EL (cell line): ENCODE data around the gene CCR7.

ENCODE experiments used
- DNase-seq: peaks from one replicate; pipeline ENCODE4 v3.0.0-alpha.2; 2016

Gene CCR7

GRCh38 chr17:40532520-40533253 is 32.6 kb downstream of the CCR7 start:
- DNase-seq, result no peak

DNA sequence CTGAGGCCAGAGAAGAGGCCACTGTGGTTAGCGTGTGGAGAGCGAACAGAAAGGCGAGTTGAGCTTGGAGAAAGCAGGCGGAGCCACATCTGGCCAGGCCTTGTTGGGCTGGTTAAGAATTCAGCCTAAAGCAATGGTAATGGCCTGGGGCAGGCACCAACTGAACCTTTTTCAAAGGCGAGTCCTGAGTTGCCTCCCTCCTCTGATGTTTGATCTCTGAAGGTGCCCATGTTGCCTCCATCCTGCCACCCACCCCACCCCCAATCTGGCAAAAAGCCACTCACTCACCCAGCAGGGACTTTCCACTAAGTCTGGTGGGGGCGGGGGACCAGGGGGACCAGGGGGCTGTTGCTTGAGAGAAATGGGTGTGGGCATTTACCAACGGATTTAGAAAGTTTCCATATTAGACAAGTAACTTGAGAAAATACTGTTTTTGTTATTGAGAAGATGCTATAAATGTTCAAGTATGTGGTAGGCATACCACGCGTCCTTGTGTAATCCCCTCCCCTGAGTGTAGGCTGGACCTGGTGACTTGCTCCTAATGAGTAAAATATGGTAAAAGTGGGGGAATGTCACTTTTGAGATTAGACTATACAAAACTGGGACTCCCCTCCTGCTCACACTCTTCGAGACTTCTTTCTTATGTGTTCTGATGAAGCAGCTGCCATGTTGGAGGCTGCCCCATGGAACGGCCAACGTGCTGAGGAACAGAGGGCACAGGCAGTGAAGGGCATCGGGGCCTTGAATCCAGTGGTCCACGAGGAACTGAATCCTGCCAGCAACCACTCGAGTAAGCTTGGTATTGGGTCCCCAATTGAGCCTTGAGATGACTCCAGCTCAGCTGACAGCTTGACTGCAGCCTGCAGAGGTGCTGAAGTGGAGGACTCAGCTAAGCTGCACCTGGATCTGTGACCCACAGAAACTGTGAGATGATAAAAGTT is 34.0 kb downstream of the CCR7 start:
- no peak for DNase-seq

- no peak for DNase-seq
Observed at GRCh38 chr17:40530531-40530994, 34.7 kb downstream of the CCR7 start.

DNA sequence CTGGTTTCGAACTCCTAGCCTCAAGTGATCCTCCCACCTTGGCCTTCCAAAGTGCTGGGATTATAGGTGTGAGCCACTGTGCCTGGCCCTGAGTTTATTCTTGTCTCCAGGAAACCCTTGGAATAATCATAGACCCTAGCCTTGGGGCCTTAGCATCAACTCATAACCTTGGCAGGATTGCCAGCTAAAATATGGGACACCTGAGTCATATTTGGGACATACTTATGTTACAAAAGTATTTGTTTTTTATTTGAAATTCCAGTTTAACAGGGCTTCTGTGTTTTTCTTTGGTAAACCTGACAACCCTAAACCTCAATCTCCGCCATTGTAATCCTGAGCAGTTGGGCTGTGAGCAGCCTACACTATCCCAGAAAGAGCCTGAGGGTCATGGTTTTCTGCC is 35.3 kb downstream of the CCR7 start:
- DNase-seq, result no peak

GRCh38 chr17:40528692-40529417 is 36.4 kb downstream of the CCR7 start:
- no peak for DNase-seq

GRCh38 chr17:40526668-40527067 is 38.6 kb downstream of the CCR7 start:
- no peak for DNase-seq

GRCh38 chr17:40525294-40525693 is 40.0 kb downstream of the CCR7 start:
- DNase-seq, result no peak

DNA sequence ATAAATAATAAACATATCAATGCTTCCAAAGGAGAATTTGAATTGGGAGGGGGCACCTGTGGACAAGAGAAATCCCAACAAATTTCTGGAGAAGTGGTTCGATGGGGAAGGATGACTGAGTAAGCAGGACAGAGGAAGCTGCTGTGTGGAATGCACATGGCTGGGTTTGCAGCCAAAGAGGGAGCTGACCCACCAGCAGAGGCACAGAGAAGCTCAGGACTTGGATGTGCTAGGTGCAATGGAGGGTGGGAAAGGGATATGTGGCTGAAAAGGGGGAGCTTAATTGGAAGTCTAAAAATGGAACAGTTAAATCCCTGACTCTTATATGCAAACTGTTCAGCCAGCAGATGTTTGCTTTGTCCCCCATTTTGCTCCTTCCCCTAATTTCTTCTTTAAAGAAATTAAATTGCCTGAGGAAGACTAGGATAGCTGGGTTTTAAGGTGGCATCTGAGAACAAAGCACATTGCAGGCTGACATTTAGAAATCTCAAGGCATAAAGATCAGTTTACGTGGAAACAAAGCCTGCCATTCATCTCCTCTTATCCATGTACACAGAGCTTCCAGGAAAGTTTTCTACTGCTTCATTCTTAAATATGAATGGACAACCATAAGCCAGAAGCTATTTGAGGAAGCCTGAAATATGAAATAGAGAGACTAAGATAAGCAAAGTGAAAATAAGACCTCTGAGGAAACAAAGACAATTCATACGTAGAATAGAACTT is 40.9 kb downstream of the CCR7 start:
- no peak for DNase-seq

GRCh38 chr17:40522961-40523310 is 42.3 kb downstream of the CCR7 start:
- no peak for DNase-seq

GRCh38 chr17:40522250-40522960 is 42.9 kb downstream of the CCR7 start:
- DNase-seq, result no peak

- DNase-seq, result no peak
Observed at GRCh38 chr17:40520991-40521453, 44.2 kb downstream of the CCR7 start.

DNA sequence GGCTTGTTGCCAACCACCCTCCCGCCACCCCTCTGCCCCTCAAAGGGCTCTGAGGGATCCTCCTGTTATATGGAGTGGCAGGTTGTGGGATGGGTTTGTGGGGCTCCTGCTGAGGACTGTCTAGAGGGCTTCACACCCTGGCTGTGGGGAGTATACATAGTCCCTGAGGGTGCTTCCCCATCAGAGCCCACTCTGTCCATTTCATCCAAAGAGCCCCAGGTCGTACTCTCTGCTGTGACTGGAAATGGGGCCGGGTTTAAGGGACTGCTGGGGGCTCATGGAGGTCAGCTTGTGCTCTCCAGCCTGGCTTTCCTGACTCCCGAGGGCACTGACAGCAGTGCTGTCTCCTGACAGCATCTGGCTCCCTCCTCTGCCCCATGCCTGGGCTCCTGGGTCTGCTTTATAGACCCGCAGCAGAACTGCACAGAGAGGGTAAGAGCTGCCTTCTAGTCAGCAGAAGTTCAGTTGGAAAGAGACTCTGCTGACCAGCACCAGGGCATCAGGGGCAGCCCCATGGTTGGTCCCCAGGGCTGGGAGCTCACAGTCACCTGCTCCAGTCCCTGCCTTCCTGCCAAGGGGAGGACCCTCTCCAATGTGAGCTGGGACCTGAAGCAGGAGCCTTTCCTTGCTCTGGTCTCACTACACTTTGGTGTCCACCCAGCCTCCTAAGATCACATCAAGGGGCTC is 46.0 kb downstream of the CCR7 start:
- no peak for DNase-seq

- peak; percentile 62 for DNase-seq
Observed at GRCh38 chr17:40518401-40519088, 46.7 kb downstream of the CCR7 start.

GRCh38 chr17:40517981-40518380 is 47.3 kb downstream of the CCR7 start:
- DNase-seq, result no peak

GRCh38 chr17:40517286-40517662 is 48.0 kb downstream of the CCR7 start:
- no peak for DNase-seq

- peak; percentile 72 for DNase-seq
Observed at GRCh38 chr17:40516581-40517285, 48.5 kb downstream of the CCR7 start.

DNA sequence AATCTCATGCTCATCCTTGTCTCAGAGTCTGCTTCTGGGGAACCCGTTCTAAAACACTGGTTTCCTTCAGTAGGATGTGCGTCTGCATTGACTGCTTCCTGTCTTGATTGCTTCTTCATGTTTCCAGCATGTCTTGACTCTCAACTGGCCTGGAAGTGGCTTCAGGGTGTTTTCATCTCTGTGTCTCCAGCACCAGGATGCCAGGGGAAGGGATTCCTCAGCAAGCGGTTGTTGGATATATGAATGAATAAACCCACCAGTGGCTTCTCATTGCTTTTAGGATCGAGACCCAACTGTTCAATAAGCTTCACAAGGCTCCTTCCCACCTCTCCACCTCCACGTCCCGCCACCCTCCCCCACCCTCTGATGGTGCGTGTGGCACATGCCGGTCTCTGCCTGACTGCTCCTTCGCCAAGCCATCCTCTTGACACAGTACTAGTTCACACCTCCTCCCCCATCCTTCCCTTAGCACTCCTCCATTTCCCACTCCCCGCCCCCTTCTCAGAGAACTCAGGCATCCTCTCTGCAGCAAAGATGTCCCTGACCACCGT is 49.7 kb downstream of the CCR7 start:
- no peak for DNase-seq

DNA sequence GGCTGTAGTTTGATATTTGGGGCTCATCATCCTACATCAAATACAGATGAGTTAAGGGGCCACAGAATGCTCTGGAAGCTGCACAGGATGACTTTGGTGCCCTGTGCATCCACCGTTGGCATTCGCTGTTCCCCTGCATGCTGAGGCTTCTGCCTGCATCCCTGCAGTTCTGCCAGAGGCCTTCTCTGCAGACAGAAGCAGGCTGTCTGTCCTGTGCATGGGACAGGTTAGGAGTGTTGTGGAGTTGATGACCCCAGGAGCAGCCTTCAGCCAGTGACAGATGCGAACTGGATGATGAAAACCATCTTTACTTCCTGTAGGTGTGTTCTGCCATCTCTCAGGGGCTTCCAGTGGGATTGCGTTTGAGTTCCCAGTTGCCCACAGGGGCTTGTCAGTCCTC is 50.3 kb downstream of the CCR7 start:
- no peak for DNase-seq

DNA sequence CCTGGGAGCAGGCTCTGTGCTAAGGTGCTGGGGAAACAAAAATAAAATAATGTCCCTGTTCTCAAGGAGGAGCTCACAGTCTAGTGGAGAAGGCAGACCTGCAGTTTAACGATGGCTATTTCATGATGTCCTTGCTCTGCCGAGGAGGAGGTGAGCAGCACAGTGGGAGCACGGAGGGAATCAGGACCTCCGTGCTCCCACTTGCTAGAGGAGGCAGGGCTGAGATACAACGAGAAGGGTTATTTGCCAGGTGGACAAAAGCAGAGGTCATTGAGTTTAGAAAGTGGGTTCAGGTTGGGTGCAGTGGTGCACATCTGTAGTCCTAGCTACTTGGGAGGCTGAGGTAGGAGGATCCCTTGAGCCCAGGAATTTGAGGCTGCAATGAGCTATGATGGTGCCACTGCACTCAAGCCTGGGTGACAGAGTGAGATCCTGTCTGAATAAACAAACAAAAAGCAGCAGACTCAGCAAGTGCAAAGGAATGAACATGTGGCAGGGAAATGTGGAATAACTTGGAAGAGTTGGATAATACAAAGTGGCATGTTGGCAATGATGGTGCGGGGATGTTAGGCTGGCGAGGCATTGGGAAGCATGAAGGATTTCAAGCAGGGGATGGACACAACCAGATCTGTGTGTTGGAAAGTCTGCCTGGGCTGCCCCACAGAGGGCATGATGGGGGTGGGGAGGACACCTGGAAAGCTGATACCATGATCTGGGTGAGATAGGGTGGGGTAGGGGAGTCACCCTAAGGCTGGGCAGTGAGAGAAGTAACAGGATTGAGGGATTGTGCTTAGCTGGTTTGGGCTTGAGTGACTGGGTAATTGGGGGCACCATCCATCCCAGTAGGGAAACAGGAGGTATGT is 51.0 kb downstream of the CCR7 start:
- no peak for DNase-seq
